Neural crest cell (in vitro differentiated cells): Measurements from ENCODE around the gene EGFL6. TPM values are rescaled to one million over a fixed set of nuclear protein-coding genes. Genes with fewer than 3 reads are reported as not detected.

Experiments used
- DNase-seq: peaks from one replicate; pipeline ENCODE4 v3.0.0; 2021; ENCODE audit warnings: low read depth, mixed read lengths, low spot score
- H3K27ac Mint-ChIP-seq: one replicate; pipeline ENCODE4 v1.8.0; 2021; ENCODE audit warnings: mild to moderate bottlenecking, mixed read lengths; ENCODE audit not compliant: unreplicated experiment
- H3K27me3 Mint-ChIP-seq: 2 replicates; pipeline ENCODE4 v1.8.0; 2021; ENCODE audit warnings: low read depth, mild to moderate bottlenecking, mixed read lengths
- H3K36me3 Mint-ChIP-seq: 2 replicates; pipeline ENCODE4 v1.8.0; 2021; ENCODE audit warnings: low read depth, mild to moderate bottlenecking, mixed read lengths
- H3K4me1 Mint-ChIP-seq: 2 replicates; pipeline ENCODE4 v1.8.0; 2021; ENCODE audit warnings: mixed read lengths
- H3K4me3 Mint-ChIP-seq: one replicate; pipeline ENCODE4 v1.8.0; 2021; ENCODE audit warnings: mild to moderate bottlenecking, mixed read lengths
- H3K9me3 Mint-ChIP-seq: 2 replicates; pipeline ENCODE4 v1.8.0; 2021; ENCODE audit warnings: mixed read lengths
- total RNA-seq: library from RNA; stranded (reverse); gene quantifications from 2 replicates; pipeline ENCODE4 v1.2.1, GENCODE V29; 2021
- TF ChIP-seq, protein P1 (sequence below): fragments of 200-600 bp; sonication (generic); conservative IDR thresholded peaks from 2 replicates; pipeline ENCODE4 v1.5.0; 2021; ENCODE audit warnings: antibody characterized with exemption, mild to moderate bottlenecking

The EGFL6 gene
- total RNA-seq, 1 donor from 2014 or later, result not detected

- Mint-ChIP-seq H3K36me3 (no peaks in the 10 kb centered on the region), H3K9me3 (peaks cover 3% of the 10 kb centered on the region), H3K4me3 (no peak overlapping the region), H3K27ac (no peak overlapping the region), H3K4me1 (peaks cover 5% of the 10 kb centered on the region), H3K27me3 (peaks cover 49% of the 10 kb centered on the region)
- no peak for DNase-seq
- TF ChIP-seq, protein P1, sequence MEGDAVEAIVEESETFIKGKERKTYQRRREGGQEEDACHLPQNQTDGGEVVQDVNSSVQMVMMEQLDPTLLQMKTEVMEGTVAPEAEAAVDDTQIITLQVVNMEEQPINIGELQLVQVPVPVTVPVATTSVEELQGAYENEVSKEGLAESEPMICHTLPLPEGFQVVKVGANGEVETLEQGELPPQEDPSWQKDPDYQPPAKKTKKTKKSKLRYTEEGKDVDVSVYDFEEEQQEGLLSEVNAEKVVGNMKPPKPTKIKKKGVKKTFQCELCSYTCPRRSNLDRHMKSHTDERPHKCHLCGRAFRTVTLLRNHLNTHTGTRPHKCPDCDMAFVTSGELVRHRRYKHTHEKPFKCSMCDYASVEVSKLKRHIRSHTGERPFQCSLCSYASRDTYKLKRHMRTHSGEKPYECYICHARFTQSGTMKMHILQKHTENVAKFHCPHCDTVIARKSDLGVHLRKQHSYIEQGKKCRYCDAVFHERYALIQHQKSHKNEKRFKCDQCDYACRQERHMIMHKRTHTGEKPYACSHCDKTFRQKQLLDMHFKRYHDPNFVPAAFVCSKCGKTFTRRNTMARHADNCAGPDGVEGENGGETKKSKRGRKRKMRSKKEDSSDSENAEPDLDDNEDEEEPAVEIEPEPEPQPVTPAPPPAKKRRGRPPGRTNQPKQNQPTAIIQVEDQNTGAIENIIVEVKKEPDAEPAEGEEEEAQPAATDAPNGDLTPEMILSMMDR, result no peak
These were observed 1.7 kb downstream of the EGFL6 start for GRCh38 chrX:13571136-13571535.

DNA sequence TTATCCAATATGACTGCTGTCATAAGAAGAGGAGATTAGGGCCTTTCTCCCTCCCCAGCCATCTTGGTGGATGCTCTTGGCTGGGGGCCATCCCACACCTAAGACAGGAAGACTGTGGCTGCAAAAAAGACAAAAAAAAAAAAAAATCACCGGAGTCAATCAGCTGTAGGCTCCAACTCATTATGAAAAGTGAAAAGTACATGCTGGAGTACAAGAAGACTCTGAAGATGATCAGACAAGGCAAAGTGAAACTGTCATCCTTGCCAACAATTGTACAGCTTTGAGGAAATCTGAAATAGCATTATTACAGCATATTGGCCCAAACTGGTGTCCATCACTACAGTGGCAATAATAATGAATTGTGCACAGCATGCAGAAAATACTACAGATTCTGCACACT lies 5.2 kb downstream of the EGFL6 start:
- TF ChIP-seq, protein P1, result no peak
- H3K4me3 Mint-ChIP-seq, result no peak overlapping the region

GRCh38 chrX:13579661-13580060 lies 10.3 kb downstream of the EGFL6 start:
- Mint-ChIP-seq H3K27me3 (no peaks in the 10 kb centered on the region), H3K4me1 (no peaks in the 10 kb centered on the region), H3K9me3 (peaks cover 18% of the 10 kb centered on the region), H3K36me3 (no peaks in the 10 kb centered on the region), H3K27ac (no peak overlapping the region), H3K4me3 (no peak overlapping the region)
- TF ChIP-seq, protein P1, result no peak
- DNase-seq, result no peak

More for the DNA sequence above, 5.2 kb downstream of the EGFL6 start:
- Mint-ChIP-seq H3K9me3 (peaks cover 5% of the 10 kb centered on the region), H3K27me3 (peaks cover 27% of the 10 kb centered on the region), H3K4me1 (peaks cover 5% of the 10 kb centered on the region), H3K36me3 (no peaks in the 10 kb centered on the region), H3K27ac (no peak overlapping the region)
- no peak for DNase-seq

DNA sequence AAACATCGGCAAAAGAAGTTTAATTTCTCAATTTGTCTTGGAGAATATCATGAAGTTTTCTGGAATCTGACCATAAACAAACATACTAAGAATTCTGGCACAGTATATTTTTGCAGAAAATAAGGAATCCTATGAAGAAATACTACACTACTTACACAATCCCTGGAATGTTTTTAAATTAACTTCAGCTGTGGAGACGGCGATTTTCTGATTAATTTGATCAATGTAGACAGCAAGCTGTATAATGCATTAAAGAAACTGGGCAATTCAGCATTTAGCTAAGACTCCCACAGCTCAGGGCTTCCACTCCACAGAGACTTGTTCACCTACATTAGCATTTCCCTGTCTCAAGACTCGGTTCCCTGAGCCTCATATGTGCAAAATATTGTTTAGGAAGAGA lies 12.2 kb downstream of the EGFL6 start:
- Mint-ChIP-seq H3K4me3 (no peak overlapping the region), H3K4me1 (no peaks in the 10 kb centered on the region), H3K9me3 (peaks cover 18% of the 10 kb centered on the region), H3K27ac (no peak overlapping the region), H3K36me3 (no peaks in the 10 kb centered on the region), H3K27me3 (peaks cover 3% of the 10 kb centered on the region)
- no peak for DNase-seq
- TF ChIP-seq, protein P1, result no peak

- TF ChIP-seq, protein P1, result no peak
- no peak for DNase-seq
- peaks cover 3% of the 10 kb centered on the region for H3K27me3 Mint-ChIP-seq
- H3K27ac Mint-ChIP-seq, result no peak overlapping the region
- no peak overlapping the region for H3K4me3 Mint-ChIP-seq
- H3K36me3 Mint-ChIP-seq, result no peaks in the 10 kb centered on the region
- no peaks in the 10 kb centered on the region for H3K4me1 Mint-ChIP-seq
- H3K9me3 Mint-ChIP-seq, result peaks cover 3% of the 10 kb centered on the region
These were observed 18.5 kb downstream of the EGFL6 start for GRCh38 chrX:13587786-13588477.
